GM12878 (cell line): ENCODE results near the gene PPP3CA.

Source experiments
- CTCF ChIP-seq, 3 experiments: IDR thresholded peaks in 2 of 3; conservative IDR thresholded peaks in 1 of 3; 2 replicates each; pipeline ENCODE4 v1.5.1; 2011; ENCODE audit warnings: low read depth in 3 of 3, low read length in 3 of 3, mild to moderate bottlenecking in 3 of 3, control low read depth in 2 of 3, moderate library complexity in 2 of 3, inconsistent platforms in 1 of 3, mixed read lengths in 1 of 3; ENCODE audit not compliant: control insufficient read depth in 2 of 3, insufficient read depth in 1 of 3; ENCODE audit errors: extremely low read depth in 1 of 3
- E2F8 ChIP-seq: fragments of 450-650 bp; IDR thresholded peaks from 2 replicates; pipeline ENCODE4 v1.6.1; 2018; ENCODE audit warnings: mild to moderate bottlenecking, low read depth, moderate library complexity; ENCODE audit not compliant: partially characterized antibody
- EGR1 ChIP-seq, 2 experiments: IDR thresholded peaks; 1 replicate in 1 of 2; 2 replicates in 1 of 2; pipeline ENCODE4 v1.6.1; 2011 to 2012; ENCODE audit warnings: low read depth in 2 of 2, low read length in 2 of 2, borderline replicate concordance in 1 of 2, mild to moderate bottlenecking in 1 of 2, moderate library complexity in 1 of 2
- ESRRA ChIP-seq: IDR thresholded peaks from 2 replicates; pipeline ENCODE4 v1.6.1; 2012; ENCODE audit warnings: mild to moderate bottlenecking, low read length, improper control_type of control experiment
- FOXK2 ChIP-seq: fragments of 450-650 bp; IDR thresholded peaks from 2 replicates; pipeline ENCODE4 v1.6.1; 2017; ENCODE audit warnings: mild to moderate bottlenecking, moderate library complexity
- HDAC2 ChIP-seq: fragments of 200-600 bp; sonication (generic); IDR thresholded peaks from 2 replicates; pipeline ENCODE4 v1.6.1; 2017
- JUND ChIP-seq: IDR thresholded peaks from 2 replicates; pipeline ENCODE4 v1.6.1; 2012; ENCODE audit warnings: low read depth, mild to moderate bottlenecking, low read length, improper control_type of control experiment, moderate library complexity
- POLR2A ChIP-seq: IDR thresholded peaks from 2 replicates; pipeline ENCODE4 v1.6.1; 2011; ENCODE audit warnings: low read depth, mild to moderate bottlenecking, low read length
- RFX5 ChIP-seq: IDR thresholded peaks from 2 replicates; pipeline ENCODE4 v1.6.1; 2011; ENCODE audit warnings: low read depth, low read length, improper control_type of control experiment
- SMC3 ChIP-seq: IDR thresholded peaks from 2 replicates; pipeline ENCODE4 v1.6.1; 2011; ENCODE audit warnings: low read length, improper control_type of control experiment, borderline replicate concordance
- SREBF2 ChIP-seq: IDR thresholded peaks from 2 replicates; pipeline ENCODE4 v1.6.1; 2012; ENCODE audit warnings: mild to moderate bottlenecking, low read length
- YY1 ChIP-seq: IDR thresholded peaks from 2 replicates; pipeline ENCODE4 v1.6.1; 2011; ENCODE audit warnings: low read depth, mild to moderate bottlenecking, low read length

GRCh38 chr4:101244349-101244748, 103.0 kb downstream of the PPP3CA start:
- TF ChIP-seq POLR2A (no peak), SMC3 (no peak), ESRRA (no peak), RFX5 (no peak), EGR1 (IDR thresholded peaks at IDR 0.05; ENCODE audit: borderline replicate concordance in 1 of 2, low read depth in 2 of 2, low read length in 2 of 2) (no peak), HDAC2 (no peak), FOXK2 (no peak), CTCF (IDR thresholded peaks at IDR 0.05 in 2 of 3, conservative IDR thresholded peaks at IDR 0.05 in 1 of 3; ENCODE audit: control insufficient read depth in 2 of 3, extremely low read depth in 1 of 3, insufficient read depth in 1 of 3, low read depth in 3 of 3, low read length in 3 of 3) (no peak), SREBF2 (no peak), E2F8 (no peak), JUND (no peak), YY1 (no peak)
